Adrenal gland (tissue), 5 donors: Measurements from ENCODE around the gene NGRN.

Source experiments
- CTCF ChIP-seq, 6 experiments: fragments of 450-650 bp in 4 of 6; fragments of 200-600 bp in 2 of 6; sonication (generic) in 1 of 6; IDR thresholded peaks; 1 replicate in 5 of 6; 2 replicates in 1 of 6; pipeline versions ENCODE4 v1.5.1 to v1.8.0; 2016 to 2021; ENCODE audit warnings: antibody characterized with exemption in 6 of 6, mild to moderate bottlenecking in 2 of 6, moderate library complexity in 1 of 6
- POLR2A ChIP-seq, 2 donors: fragments of 450-650 bp; IDR thresholded peaks; one replicate each; pipeline ENCODE4 v1.6.1; 2017; ENCODE audit warnings: antibody characterized with exemption in 2 of 2, mild to moderate bottlenecking in 2 of 2, moderate library complexity in 1 of 2
- donor health status: DM: no; HTN: no; CAD: no.

DNA sequence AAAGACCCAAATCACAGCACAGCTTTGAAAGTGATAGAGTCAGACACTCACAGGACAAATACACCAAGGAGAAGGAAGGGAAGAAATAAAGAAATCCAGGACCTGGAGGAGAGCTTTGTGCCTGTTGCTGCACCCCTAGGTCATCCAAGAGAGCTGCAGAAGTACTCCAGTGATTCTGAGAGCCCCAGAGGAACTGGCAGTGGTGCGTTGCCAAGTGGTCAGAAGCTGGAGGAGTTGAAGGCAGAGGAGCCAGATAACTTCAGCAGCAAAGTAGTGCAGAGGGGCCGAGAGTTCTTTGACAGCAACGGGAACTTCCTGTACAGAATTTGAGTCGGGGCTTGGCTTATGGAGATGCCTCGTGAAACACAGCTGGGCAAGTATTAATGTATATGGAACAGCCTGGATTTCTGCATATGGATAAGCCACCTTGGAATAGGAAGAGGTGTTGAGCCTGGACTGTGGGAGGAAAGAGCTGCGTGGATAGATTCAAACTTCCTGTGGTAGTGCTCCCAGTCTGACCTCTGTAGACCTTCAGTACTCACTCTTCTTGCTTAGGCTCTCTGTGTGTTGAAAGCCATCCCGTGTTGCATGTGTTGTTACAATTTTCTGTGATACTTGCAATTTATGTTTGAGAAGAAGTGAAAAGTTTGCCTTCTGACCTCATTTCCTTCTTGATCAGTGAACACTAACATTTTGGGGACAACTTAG is 6.1 kb downstream of the NGRN start:
- TF ChIP-seq CTCF (IDR thresholded peaks at IDR 0.05) (no peak), POLR2A (IDR thresholded peaks at IDR 0.05) (no peak)
